Stimulated activated naive CD8-positive, alpha-beta T cell treated with anti-CD3 and anti-CD28 coated beads, Interleukin-15, Interleukin-2, amounts not matched to agents 100 ng/mL and 50 ng/mL, for 24 hours (primary cell): ENCODE measurements around the gene UGT1A6.

Experiments used
- H3K27ac Mint-ChIP-seq: one replicate; pipeline ENCODE4 v1.8.0; 2021; ENCODE audit warnings: mild to moderate bottlenecking, mixed read lengths
- H3K27me3 Mint-ChIP-seq: one replicate; pipeline ENCODE4 v1.8.0; 2021; ENCODE audit warnings: mixed read lengths
- H3K36me3 Mint-ChIP-seq: one replicate; pipeline ENCODE4 v1.8.0; 2021; ENCODE audit warnings: low read depth, mixed read lengths
- H3K4me1 Mint-ChIP-seq: one replicate; pipeline ENCODE4 v1.8.0; 2021; ENCODE audit warnings: low read depth, mixed read lengths
- H3K4me3 Mint-ChIP-seq: one replicate; pipeline ENCODE4 v1.8.0; 2021; ENCODE audit warnings: mild to moderate bottlenecking, mixed read lengths
- H3K9me3 Mint-ChIP-seq: one replicate; pipeline ENCODE4 v1.8.0; 2021; ENCODE audit warnings: mixed read lengths

Gene UGT1A6

GRCh38 chr2:233817995-233818638, 125.4 kb downstream of the UGT1A6 start:
- no peak overlapping the region for H3K27ac Mint-ChIP-seq
- no peak overlapping the region for H3K4me3 Mint-ChIP-seq
- H3K27me3 Mint-ChIP-seq, result peaks cover 4% of the 10 kb centered on the region
- H3K4me1 Mint-ChIP-seq, result no peaks in the 10 kb centered on the region
- H3K9me3 Mint-ChIP-seq, result no peaks in the 10 kb centered on the region
- no peaks in the 10 kb centered on the region for H3K36me3 Mint-ChIP-seq

- Mint-ChIP-seq H3K27me3 (peaks cover 4% of the 10 kb centered on the region), H3K9me3 (no peaks in the 10 kb centered on the region), H3K4me1 (no peaks in the 10 kb centered on the region), H3K27ac (no peak overlapping the region), H3K36me3 (no peaks in the 10 kb centered on the region), H3K4me3 (no peak overlapping the region)
Observed at GRCh38 chr2:233818639-233819621, 126.2 kb downstream of the UGT1A6 start.

GRCh38 chr2:233819884-233820773, 127.4 kb downstream of the UGT1A6 start:
- no peaks in the 10 kb centered on the region for H3K9me3 Mint-ChIP-seq
- H3K36me3 Mint-ChIP-seq, result no peaks in the 10 kb centered on the region
- H3K27ac Mint-ChIP-seq, result no peak overlapping the region
- H3K27me3 Mint-ChIP-seq, result peaks cover 4% of the 10 kb centered on the region
- no peaks in the 10 kb centered on the region for H3K4me1 Mint-ChIP-seq
- H3K4me3 Mint-ChIP-seq, result no peak overlapping the region

- no peaks in the 10 kb centered on the region for H3K9me3 Mint-ChIP-seq
- H3K27me3 Mint-ChIP-seq, result peaks cover 4% of the 10 kb centered on the region
- H3K36me3 Mint-ChIP-seq, result no peaks in the 10 kb centered on the region
- no peaks in the 10 kb centered on the region for H3K4me1 Mint-ChIP-seq
- H3K4me3 Mint-ChIP-seq, result no peak overlapping the region
- no peak overlapping the region for H3K27ac Mint-ChIP-seq
Observed at GRCh38 chr2:233820774-233821105, 128.1 kb downstream of the UGT1A6 start.

GRCh38 chr2:233821196-233821595, 128.5 kb downstream of the UGT1A6 start:
- no peak overlapping the region for H3K27ac Mint-ChIP-seq

GRCh38 chr2:233821709-233822100, 129.0 kb downstream of the UGT1A6 start:
- H3K36me3 Mint-ChIP-seq, result no peaks in the 10 kb centered on the region
- H3K9me3 Mint-ChIP-seq, result no peaks in the 10 kb centered on the region
- H3K4me3 Mint-ChIP-seq, result no peak overlapping the region
- no peak overlapping the region for H3K27ac Mint-ChIP-seq
- H3K4me1 Mint-ChIP-seq, result no peaks in the 10 kb centered on the region
- H3K27me3 Mint-ChIP-seq, result no peaks in the 10 kb centered on the region

More at GRCh38 chr2:233821196-233821595, 128.5 kb downstream of the UGT1A6 start:
- Mint-ChIP-seq H3K36me3 (no peaks in the 10 kb centered on the region), H3K27me3 (peaks cover under 1% of the 10 kb centered on the region), H3K4me3 (no peak overlapping the region), H3K4me1 (no peaks in the 10 kb centered on the region), H3K9me3 (no peaks in the 10 kb centered on the region)

GRCh38 chr2:233822101-233822771, 129.5 kb downstream of the UGT1A6 start:
- H3K4me1 Mint-ChIP-seq, result no peaks in the 10 kb centered on the region
- no peaks in the 10 kb centered on the region for H3K36me3 Mint-ChIP-seq
- H3K27me3 Mint-ChIP-seq, result no peaks in the 10 kb centered on the region
- no peak overlapping the region for H3K27ac Mint-ChIP-seq
- no peaks in the 10 kb centered on the region for H3K9me3 Mint-ChIP-seq
- H3K4me3 Mint-ChIP-seq, result no peak overlapping the region
